CD4-positive, CD25-positive, alpha-beta regulatory T cell (primary cell): ENCODE measurements around the gene FFAR2. TPM values are rescaled to one million over a fixed set of nuclear protein-coding genes. Genes with fewer than 3 reads are reported as not detected.
"Not testable (repeated sequence)": the region's sequence is repeated elsewhere in the genome, so short reads cannot be mapped to it uniquely, and the experiment has no call there.

Experiments
- ATAC-seq, 2 donors: fragments of 150-1000 bp; cut with Tn5 transposase; one replicate each; pipeline ENCODE4 v1.10.0; 2021; ENCODE audit warnings: low read depth in 2 of 2, moderate number of reproducible peaks in 2 of 2, moderate library complexity in 1 of 2
- DNase-seq, 3 donors: peaks; one replicate each; pipeline versions ENCODE4 v3.0.0 to v3.0.0-alpha.2; 2012 to 2022; ENCODE audit warnings: mixed read lengths in 1 of 3
- H3K27ac ChIP-seq: one replicate; pipeline ENCODE4 v1.7.0; 2013; ENCODE audit warnings: mild to moderate bottlenecking, low read length; ENCODE audit not compliant: insufficient read depth, poor library complexity, severe bottlenecking
- H3K27me3 ChIP-seq: one replicate; pipeline ENCODE4 v1.7.0; 2013; ENCODE audit warnings: low read length; ENCODE audit not compliant: control insufficient read depth, insufficient read depth
- H3K36me3 ChIP-seq: one replicate; pipeline ENCODE4 v1.7.0; 2013; ENCODE audit warnings: mild to moderate bottlenecking, low read length, moderate library complexity; ENCODE audit not compliant: control insufficient read depth, insufficient read depth
- H3K4me1 ChIP-seq: 2 replicates; pipeline ENCODE4 v1.7.0; 2013; ENCODE audit warnings: mild to moderate bottlenecking, low read length; ENCODE audit not compliant: insufficient read depth, control insufficient read depth, poor library complexity, severe bottlenecking
- H3K4me3 ChIP-seq: one replicate; pipeline ENCODE4 v1.7.0; 2013; ENCODE audit warnings: low read depth, mild to moderate bottlenecking, low read length, moderate library complexity
- H3K9me3 ChIP-seq, 2 experiments: 1 replicate in 1 of 2; 2 replicates in 1 of 2; pipeline ENCODE4 v1.7.0; 2013; ENCODE audit warnings: low read length in 2 of 2, mild to moderate bottlenecking in 1 of 2, moderate library complexity in 1 of 2; ENCODE audit not compliant: control insufficient read depth in 2 of 2
- H3K27ac Mint-ChIP-seq, 3 donors: one replicate each; pipeline ENCODE4 v1.8.0; 2020 to 2022; ENCODE audit warnings: mild to moderate bottlenecking in 3 of 3, mixed read lengths in 3 of 3, moderate library complexity in 2 of 3
- H3K27me3 Mint-ChIP-seq: one replicate; pipeline ENCODE4 v1.8.0; 2022; ENCODE audit warnings: mild to moderate bottlenecking, mixed read lengths
- H3K36me3 Mint-ChIP-seq: one replicate; pipeline ENCODE4 v1.8.0; 2020; ENCODE audit warnings: mixed read lengths
- H3K4me1 Mint-ChIP-seq, 4 donors: one replicate each; pipeline ENCODE4 v1.8.0; 2020 to 2022; ENCODE audit warnings: mixed read lengths in 4 of 4, mild to moderate bottlenecking in 1 of 4
- H3K4me3 Mint-ChIP-seq, 4 donors: one replicate each; pipeline ENCODE4 v1.8.0; 2020 to 2022; ENCODE audit warnings: mild to moderate bottlenecking in 4 of 4, mixed read lengths in 4 of 4, moderate library complexity in 3 of 4
- H3K9me3 Mint-ChIP-seq, 7 donors: one replicate each; pipeline ENCODE4 v1.8.0; 2020 to 2022; ENCODE audit warnings: mixed read lengths in 7 of 7, mild to moderate bottlenecking in 3 of 7, moderate library complexity in 2 of 7
- polyA plus RNA-seq, 4 donors: library from polyadenylated mRNA; unstranded; fragments of 300-500 nt; fragmentation: Illumina TruSeq; gene quantifications; one replicate each; pipeline ENCODE4 v1.2.3, GENCODE V29; 2021
- total RNA-seq: library from RNA; stranded (reverse); gene quantifications from one replicate; pipeline ENCODE4 v1.2.3, GENCODE V29; 2022

FFAR2 gene
- total and polyA plus RNA-seq, 5 donors from 2014 or later: not detected

- Mint-ChIP-seq H3K36me3 (no peaks in the 10 kb centered on the region), H3K9me3 (no peaks in the 10 kb centered on the region), H3K4me3 (no peak overlapping the region), H3K27ac (no peak overlapping the region), H3K27me3 (peaks cover 6% of the 10 kb centered on the region), H3K4me1 (peaks cover 0 to 4% (median 1%) of the 10 kb centered on the region in 4 donors)
- H3K27me3 ChIP-seq: no peaks in the 10 kb centered on the region
- H3K36me3 ChIP-seq: no peaks in the 10 kb centered on the region
- no peaks in the 10 kb centered on the region for H3K9me3 ChIP-seq
- H3K4me3 ChIP-seq: no peak overlapping the region
- H3K4me1 ChIP-seq: no peaks in the 10 kb centered on the region
- H3K27ac ChIP-seq: no peak overlapping the region
- no peak for DNase-seq
- ATAC-seq: no peak
Measured at GRCh38 chr19:35470128-35470527, 22.1 kb downstream of the FFAR2 start.

- H3K27ac Mint-ChIP-seq: not testable (repeated sequence)
Measured at GRCh38 chr19:35471075-35471474, 23.0 kb downstream of the FFAR2 start.

GRCh38 chr19:35471946-35472345 lies 23.9 kb downstream of the FFAR2 start:
- H3K4me3 Mint-ChIP-seq: no peak overlapping the region
- H3K4me3 ChIP-seq: no peak overlapping the region
- no peaks in the 10 kb centered on the region for H3K4me1 ChIP-seq
- peaks cover 0 to 2% (median 0%) of the 10 kb centered on the region in 7 donors for H3K9me3 Mint-ChIP-seq
- peaks cover 6% of the 10 kb centered on the region for H3K27me3 Mint-ChIP-seq
- no peaks in the 10 kb centered on the region for H3K36me3 Mint-ChIP-seq
- H3K27ac Mint-ChIP-seq: no peak overlapping the region
- no peak overlapping the region for H3K27ac ChIP-seq
- H3K4me1 Mint-ChIP-seq: peaks cover 0 to 1% (median 0%) of the 10 kb centered on the region in 4 donors
- no peaks in the 10 kb centered on the region for H3K27me3 ChIP-seq
- ATAC-seq (no peak), DNase-seq (no peak)
- no peaks in the 10 kb centered on the region for H3K9me3 ChIP-seq
- H3K36me3 ChIP-seq: no peaks in the 10 kb centered on the region

More at GRCh38 chr19:35471075-35471474, 23.0 kb downstream of the FFAR2 start:
- not testable (repeated sequence) for H3K4me1 Mint-ChIP-seq, ATAC-seq, DNase-seq, H3K4me3 Mint-ChIP-seq, H3K27me3 Mint-ChIP-seq, H3K36me3 ChIP-seq, H3K9me3 ChIP-seq, H3K9me3 Mint-ChIP-seq, H3K27me3 ChIP-seq, H3K4me1 ChIP-seq, H3K27ac ChIP-seq, H3K36me3 Mint-ChIP-seq, H3K4me3 ChIP-seq

- H3K9me3 Mint-ChIP-seq: peaks cover 0 to 2% (median 0%) of the 10 kb centered on the region in 7 donors
- H3K4me1 ChIP-seq: no peaks in the 10 kb centered on the region
- H3K4me1 Mint-ChIP-seq: peaks cover 0 to 1% (median 0%) of the 10 kb centered on the region in 4 donors
- H3K4me3 ChIP-seq: no peak overlapping the region
- no peak overlapping the region for H3K4me3 Mint-ChIP-seq
- H3K36me3 Mint-ChIP-seq: no peaks in the 10 kb centered on the region
- no peaks in the 10 kb centered on the region for H3K27me3 ChIP-seq
- H3K27ac Mint-ChIP-seq: no peak overlapping the region
- no peak for ATAC-seq
- no peaks in the 10 kb centered on the region for H3K9me3 ChIP-seq
- no peak for DNase-seq
- H3K27ac ChIP-seq: no peak overlapping the region
- no peaks in the 10 kb centered on the region for H3K27me3 Mint-ChIP-seq
- no peaks in the 10 kb centered on the region for H3K36me3 ChIP-seq
Measured at GRCh38 chr19:35474104-35474503, 26.0 kb downstream of the FFAR2 start.

GRCh38 chr19:35474594-35474993 lies 26.5 kb downstream of the FFAR2 start:
- H3K4me1 Mint-ChIP-seq, H3K4me3 Mint-ChIP-seq, ATAC-seq, H3K27me3 Mint-ChIP-seq, H3K27me3 ChIP-seq, H3K27ac Mint-ChIP-seq, H3K36me3 Mint-ChIP-seq, H3K27ac ChIP-seq, H3K4me1 ChIP-seq, H3K9me3 Mint-ChIP-seq, H3K4me3 ChIP-seq, H3K36me3 ChIP-seq, H3K9me3 ChIP-seq, DNase-seq: not testable (repeated sequence)

- H3K4me1 Mint-ChIP-seq: peaks cover 0 to 1% (median 0%) of the 10 kb centered on the region in 4 donors
- no peak overlapping the region for H3K27ac Mint-ChIP-seq
- H3K4me1 ChIP-seq: no peaks in the 10 kb centered on the region
- no peaks in the 10 kb centered on the region for H3K27me3 Mint-ChIP-seq
- no peak for DNase-seq
- H3K36me3 Mint-ChIP-seq: no peaks in the 10 kb centered on the region
- H3K9me3 ChIP-seq: no peaks in the 10 kb centered on the region
- H3K27me3 ChIP-seq: no peaks in the 10 kb centered on the region
- H3K36me3 ChIP-seq: no peaks in the 10 kb centered on the region
- H3K9me3 Mint-ChIP-seq: peaks cover 0 to 2% (median 0%) of the 10 kb centered on the region in 7 donors
- H3K4me3 ChIP-seq: no peak overlapping the region
- no peak overlapping the region for H3K27ac ChIP-seq
- no peak for ATAC-seq
- H3K4me3 Mint-ChIP-seq: no peak overlapping the region
Measured at GRCh38 chr19:35476149-35476548, 28.1 kb downstream of the FFAR2 start.

GRCh38 chr19:35478794-35479677 lies 31.0 kb downstream of the FFAR2 start:
- no peak for ATAC-seq
- no peak overlapping the region for H3K4me3 ChIP-seq
- H3K27ac ChIP-seq: no peak overlapping the region
- Mint-ChIP-seq H3K27ac (no peak overlapping the region), H3K4me1 (peaks cover 0 to 4% (median under 1%) of the 10 kb centered on the region in 4 donors), H3K27me3 (no peaks in the 10 kb centered on the region), H3K4me3 (no peak overlapping the region), H3K36me3 (no peaks in the 10 kb centered on the region), H3K9me3 (peaks cover 0 to 2% (median 0%) of the 10 kb centered on the region in 7 donors)
- H3K27me3 ChIP-seq: no peaks in the 10 kb centered on the region
- DNase-seq: no peak
- H3K4me1 ChIP-seq: no peaks in the 10 kb centered on the region
- no peaks in the 10 kb centered on the region for H3K36me3 ChIP-seq
- H3K9me3 ChIP-seq: no peaks in the 10 kb centered on the region

GRCh38 chr19:35483089-35483488 lies 35.0 kb downstream of the FFAR2 start:
- ATAC-seq (no peak), DNase-seq (no peak)
- H3K36me3 Mint-ChIP-seq: no peaks in the 10 kb centered on the region
- H3K27me3 Mint-ChIP-seq: peaks cover 7% of the 10 kb centered on the region
- H3K9me3 Mint-ChIP-seq: no peaks in the 10 kb centered on the region
- peaks cover 0 to 4% (median under 1%) of the 10 kb centered on the region in 4 donors for H3K4me1 Mint-ChIP-seq
- Histone ChIP-seq H3K27me3 (no peaks in the 10 kb centered on the region), H3K4me3 (no peak overlapping the region), H3K27ac (no peak overlapping the region), H3K36me3 (no peaks in the 10 kb centered on the region), H3K9me3 (no peaks in the 10 kb centered on the region), H3K4me1 (no peaks in the 10 kb centered on the region)
- no peak overlapping the region for H3K4me3 Mint-ChIP-seq
- H3K27ac Mint-ChIP-seq: no peak overlapping the region
